Loucy (cell line): Measurements from ENCODE around the gene PHRF1.

ENCODE experiments used
- H2AFZ ChIP-seq: fragments of 200-600 bp; sonication (generic); 2 replicates; pipeline ENCODE4 v1.6.0; 2016; ENCODE audit warnings: antibody characterized with exemption, mild to moderate bottlenecking, low read length, moderate library complexity
- H3F3A ChIP-seq: fragments of 200-600 bp; 2 replicates; pipeline ENCODE4 v1.6.0; 2016; ENCODE audit warnings: antibody characterized with exemption, low read depth, mild to moderate bottlenecking
- H3K27me3 ChIP-seq: fragments of 200-600 bp; sonication (generic); 2 replicates; pipeline ENCODE4 v1.6.1; 2014; ENCODE audit warnings: low read length, mild to moderate bottlenecking; ENCODE audit not compliant: insufficient read depth, poor library complexity, severe bottlenecking
- H3K36me3 ChIP-seq: fragments of 200-600 bp; sonication (generic); 2 replicates; pipeline ENCODE4 v1.6.1; 2016; ENCODE audit warnings: low read length; ENCODE audit not compliant: insufficient read depth
- H3K4me1 ChIP-seq: fragments of 200-600 bp; sonication (generic); 2 replicates; pipeline ENCODE4 v1.5.1; 2014; ENCODE audit warnings: low read length, mild to moderate bottlenecking; ENCODE audit not compliant: insufficient read depth, poor library complexity, severe bottlenecking
- H3K4me2 ChIP-seq: fragments of 200-600 bp; sonication (generic); 2 replicates; pipeline ENCODE4 v1.6.0; 2014; ENCODE audit warnings: antibody characterized with exemption, low read length, low read depth, mild to moderate bottlenecking; ENCODE audit not compliant: poor library complexity, severe bottlenecking
- H3K4me3 ChIP-seq: fragments of 200-600 bp; sonication (generic); 2 replicates; pipeline ENCODE4 v1.5.1; 2014; ENCODE audit warnings: low read length, mild to moderate bottlenecking, mixed read lengths; ENCODE audit not compliant: poor library complexity, severe bottlenecking
- H3K79me2 ChIP-seq: fragments of 200-600 bp; sonication (generic); 2 replicates; pipeline ENCODE4 v1.6.1; 2014; ENCODE audit warnings: low read length; ENCODE audit not compliant: insufficient read depth
- H3K9ac ChIP-seq: fragments of 200-600 bp; sonication (generic); 2 replicates; pipeline ENCODE4 v1.6.0; 2014; ENCODE audit warnings: mild to moderate bottlenecking, low read depth, low read length, moderate library complexity; ENCODE audit not compliant: poor library complexity, severe bottlenecking
- H3K9me2 ChIP-seq: fragments of 200-600 bp; sonication (generic); replicated peaks from 2 replicates; pipeline ENCODE4 v1.6.1; 2016; ENCODE audit warnings: low read depth, low read length, mixed read lengths
- H3K9me3 ChIP-seq: fragments of 200-600 bp; sonication (generic); 2 replicates; pipeline ENCODE4 v1.6.1; 2014; ENCODE audit warnings: mild to moderate bottlenecking, antibody characterized with exemption, low read length, low read depth; ENCODE audit not compliant: insufficient read depth
- H4K20me1 ChIP-seq: fragments of 200-600 bp; sonication (generic); 2 replicates; pipeline ENCODE4 v1.6.0; 2014; ENCODE audit warnings: antibody characterized with exemption, low read length, mild to moderate bottlenecking; ENCODE audit not compliant: insufficient read depth, poor library complexity, severe bottlenecking
- CTCF ChIP-seq: fragments of 200-600 bp; sonication (generic); conservative IDR thresholded peaks from 2 replicates; pipeline ENCODE4 v1.5.1; 2014; ENCODE audit warnings: mild to moderate bottlenecking, antibody characterized with exemption, low read length
- EZH2phosphoT487 ChIP-seq: fragments of 200-600 bp; IDR thresholded peaks from 2 replicates; pipeline ENCODE4 v1.6.1; 2018; ENCODE audit warnings: antibody characterized with exemption, mild to moderate bottlenecking, moderate library complexity, borderline replicate concordance

The PHRF1 gene

DNA sequence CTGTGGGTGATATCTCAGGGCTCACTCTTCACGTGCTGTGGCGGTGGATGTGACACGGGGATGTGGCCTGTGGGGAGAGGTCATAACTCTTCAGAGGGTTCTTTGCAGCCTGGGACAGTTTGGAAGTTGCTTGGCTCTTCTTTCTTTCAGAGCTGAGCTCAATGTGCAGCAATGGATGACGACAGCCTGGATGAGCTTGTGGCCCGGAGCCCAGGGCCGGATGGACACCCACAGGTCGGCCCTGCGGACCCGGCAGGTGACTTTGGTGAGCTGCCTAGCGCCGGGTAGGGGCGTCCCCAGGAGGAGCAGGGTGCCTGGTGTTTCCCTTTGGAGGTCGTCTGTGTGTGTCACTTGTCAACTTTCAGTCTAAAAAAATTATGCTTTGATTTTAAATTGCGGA, 5.1 kb downstream of the PHRF1 start:
- Histone ChIP-seq H3K36me3 (peaks cover 37% of the 10 kb centered on the region; the same call in 1 of the 2 replicates), H3K4me2 (peak overlapping the region; percentile 3), H3F3A (no peaks in the 10 kb centered on the region), H3K79me2 (peaks cover 81% of the 10 kb centered on the region), H3K9me2 (no peaks in the 10 kb centered on the region), H3K9ac (no peak overlapping the region), H3K9me3 (no peaks in the 10 kb centered on the region), H4K20me1 (peaks cover 68% of the 10 kb centered on the region), H3K4me3 (no peak overlapping the region), H3K27me3 (no peaks in the 10 kb centered on the region), H3K4me1 (peaks cover 30% of the 10 kb centered on the region), H2AFZ (no peak overlapping the region)
- TF ChIP-seq CTCF (no peak), EZH2phosphoT487 (no peak)

GRCh38 chr11:581752-582151, 5.5 kb downstream of the PHRF1 start:
- no peak overlapping the region for H3K9ac ChIP-seq
- peaks cover 30% of the 10 kb centered on the region for H3K4me1 ChIP-seq
- H3K27me3 ChIP-seq: no peaks in the 10 kb centered on the region
- no peaks in the 10 kb centered on the region for H3K9me3 ChIP-seq
- no peaks in the 10 kb centered on the region for H3F3A ChIP-seq
- H3K4me2 ChIP-seq: no peak overlapping the region
- H3K4me3 ChIP-seq: no peak overlapping the region
- TF ChIP-seq CTCF: no peak
- TF ChIP-seq EZH2phosphoT487: no peak
- peaks cover 67% of the 10 kb centered on the region for H4K20me1 ChIP-seq
- H3K36me3 ChIP-seq: peaks cover 42% of the 10 kb centered on the region; the same call in 1 of the 2 replicates
- H3K79me2 ChIP-seq: peaks cover 79% of the 10 kb centered on the region
- H3K9me2 ChIP-seq: no peaks in the 10 kb centered on the region
- H2AFZ ChIP-seq: no peak overlapping the region

DNA sequence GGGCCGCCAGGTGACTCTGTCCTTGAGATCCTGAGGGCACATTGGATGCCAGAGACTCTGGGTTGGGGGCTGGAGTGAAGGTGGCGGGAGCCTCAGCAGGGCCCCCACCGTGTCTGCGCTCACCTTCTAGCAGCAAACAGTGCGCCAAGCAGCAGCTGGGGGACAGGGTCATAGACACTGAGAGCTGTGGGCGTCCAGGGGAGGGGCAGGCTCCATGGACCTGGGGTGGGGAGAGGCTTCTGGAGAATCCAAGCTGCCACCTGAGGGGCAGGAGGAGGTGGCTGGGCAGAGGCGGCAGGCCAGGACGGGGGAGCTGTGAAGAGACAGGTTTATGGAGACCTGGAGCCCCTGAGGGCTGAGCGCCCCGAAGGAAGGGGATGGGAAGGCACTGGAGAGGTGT, 8.0 kb downstream of the PHRF1 start:
- H3K4me2 ChIP-seq: no peak overlapping the region
- H3K36me3 ChIP-seq: peaks cover 65% of the 10 kb centered on the region; the same call in 1 of the 2 replicates
- no peaks in the 10 kb centered on the region for H3K27me3 ChIP-seq
- H3K4me3 ChIP-seq: no peak overlapping the region
- TF ChIP-seq EZH2phosphoT487 (no peak), CTCF (no peak)
- peaks cover 69% of the 10 kb centered on the region for H3K79me2 ChIP-seq
- H3F3A ChIP-seq: no peaks in the 10 kb centered on the region
- peaks cover 44% of the 10 kb centered on the region for H4K20me1 ChIP-seq
- peaks cover 12% of the 10 kb centered on the region for H3K4me1 ChIP-seq
- no peak overlapping the region for H3K9ac ChIP-seq
- no peaks in the 10 kb centered on the region for H3K9me2 ChIP-seq
- no peaks in the 10 kb centered on the region for H3K9me3 ChIP-seq
- H2AFZ ChIP-seq: no peak overlapping the region
